HG02852 (cell line): ENCODE measurements around the gene CCDC188.

Experiments
- ATAC-seq: cut with Tn5 transposase; IDR thresholded peaks from one replicate; pipeline ENCODE4 v1.9.1; 2021; ENCODE audit warnings: mild to moderate bottlenecking, moderate library complexity; ENCODE audit not compliant: unreplicated experiment

Gene CCDC188

GRCh38 chr22:20150381-20151275 is at the start of gene CCDC188:
Gene CCDC188 (minus strand): TSS chr22:20151055. CDS start chr22:20150986, 69 bp downstream.
- ATAC-seq = no peak

- no peak for ATAC-seq
Observed at GRCh38 chr22:20199906-20200305, 49.1 kb upstream of the CCDC188 start.

GRCh38 chr22:20199413-20199842 is 48.6 kb upstream of the CCDC188 start:
- ATAC-seq = no peak

- ATAC-seq = no peak
Observed at GRCh38 chr22:20198557-20199319, 47.9 kb upstream of the CCDC188 start.

- no peak for ATAC-seq
Observed at GRCh38 chr22:20197407-20198030, 46.7 kb upstream of the CCDC188 start.

- no peak for ATAC-seq
Observed at GRCh38 chr22:20196094-20196842, 45.4 kb upstream of the CCDC188 start.

- no peak for ATAC-seq
Observed at GRCh38 chr22:20194681-20195593, 44.1 kb upstream of the CCDC188 start.

- ATAC-seq = no peak
Observed at GRCh38 chr22:20193761-20194494, 43.1 kb upstream of the CCDC188 start.

GRCh38 chr22:20192972-20193760 is 42.3 kb upstream of the CCDC188 start:
- no peak for ATAC-seq

GRCh38 chr22:20192293-20192971 is 41.6 kb upstream of the CCDC188 start:
- ATAC-seq = no peak

- no peak for ATAC-seq
Observed at GRCh38 chr22:20191803-20192202, 40.9 kb upstream of the CCDC188 start.

- no peak for ATAC-seq
Observed at GRCh38 chr22:20191000-20191515, 40.2 kb upstream of the CCDC188 start.

GRCh38 chr22:20188567-20188877 is 37.7 kb upstream of the CCDC188 start:
- no peak for ATAC-seq

- ATAC-seq = no peak
Observed at GRCh38 chr22:20187777-20188566, 37.1 kb upstream of the CCDC188 start.

- ATAC-seq = no peak
Observed at GRCh38 chr22:20186871-20187546, 36.2 kb upstream of the CCDC188 start.

GRCh38 chr22:20186183-20186870 is 35.5 kb upstream of the CCDC188 start:
- ATAC-seq = no peak
